AG04450 (cell line): Measurements from ENCODE around the gene TBX5. TPM values are rescaled to one million over a fixed set of nuclear protein-coding genes. Genes with fewer than 3 reads are reported as not detected.
A peak's percentile ranks its signal among the peaks of the same experiment; 100 is the strongest.

Source experiments
- CTCF ChIA-PET: fragments of 300-600, 350-600 bp; formaldehyde crosslinking; extraction: SDS; loops from one replicate; lab custom pipeline; 2022; ENCODE audit warnings: antibody characterized with exemption, inconsistent platforms; lab: Charles Lee
- POLR2A ChIA-PET: fragments of 350-600 bp; formaldehyde crosslinking; extraction: SDS; loops from one replicate; lab custom pipeline; 2021; ENCODE audit warnings: antibody characterized with exemption, inconsistent platforms; lab: Yijun Ruan, JAX
- DNase-seq: peaks from one replicate; pipeline ENCODE4 v3.0.0-alpha.2; 2011; ENCODE audit warnings: low read depth, low spot score
- H3K27ac ChIP-seq: one replicate; pipeline ENCODE4 v1.5.1; 2012; ENCODE audit warnings: low read depth, low read length, control low read depth
- H3K27me3 ChIP-seq: one replicate; pipeline ENCODE4 v1.6.0; 2012; ENCODE audit warnings: low read length; ENCODE audit not compliant: control insufficient read depth, insufficient read depth
- H3K4me3 ChIP-seq: 2 replicates; pipeline ENCODE4 v1.5.1; 2011; ENCODE audit warnings: mild to moderate bottlenecking, low read depth, low read length, control low read depth
- H3K9me3 ChIP-seq: 2 replicates; pipeline ENCODE4 v1.5.1; 2012; ENCODE audit warnings: low read length; ENCODE audit not compliant: control insufficient read depth, insufficient read depth
- CTCF ChIP-seq: IDR thresholded peaks from 2 replicates; pipeline ENCODE4 v1.5.1; 2011; ENCODE audit warnings: low read depth, low read length, control low read depth, inconsistent platforms
- polyA plus RNA-seq: library from polyadenylated mRNA; depleted of rRNA; stranded (reverse); fragments of >200 nt; gene quantifications from 2 replicates; pipeline ENCODE4 v1.2.3, GENCODE V29; 2011

TBX5 gene
- polyA plus RNA-seq, 1 experiment = 16.8 TPM

- no peaks in the 10 kb centered on the region for H3K27me3 ChIP-seq
- H3K9me3 ChIP-seq = peaks cover 5% of the 10 kb centered on the region; the same call in 1 of the 2 replicates
- H3K4me3 ChIP-seq = no peak overlapping the region
- ChIA-PET POLR2A (no interaction called here), CTCF (interaction anchor here (1.4 kb wide), 1 partner anchor 77 kb away, joined by 3 read pairs; no protein-coding TSS in a partner anchor)
- H3K27ac ChIP-seq = no peak overlapping the region
- DNase-seq = no peak
- TF ChIP-seq CTCF = no peak
These were observed 26.0 kb upstream of the TBX5 start for GRCh38 chr12:114431902-114432301.

DNA sequence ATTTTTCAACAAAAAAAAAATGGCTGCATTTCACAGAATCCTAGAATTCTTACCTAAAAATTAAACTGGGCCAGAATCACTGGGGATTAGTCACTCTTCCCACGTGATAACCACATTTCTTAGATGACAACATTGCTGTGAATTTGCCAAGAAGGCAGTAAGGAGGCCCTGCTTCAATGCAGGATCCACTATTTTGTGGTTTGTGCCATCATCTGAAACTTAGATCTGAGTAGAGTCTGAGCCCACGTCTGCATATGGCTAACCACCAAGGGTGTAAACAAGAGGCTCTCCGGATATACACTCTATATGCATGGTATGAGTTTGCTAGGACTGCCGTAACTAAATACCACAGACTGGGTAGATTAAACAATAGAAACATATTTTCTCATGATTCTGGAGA is 24.4 kb upstream of the TBX5 start:
- H3K4me3 ChIP-seq = no peak overlapping the region
- H3K27ac ChIP-seq = peak overlapping the region; percentile 85
- CTCF ChIA-PET = no interaction called here
- no peaks in the 10 kb centered on the region for H3K9me3 ChIP-seq
- no peaks in the 10 kb centered on the region for H3K27me3 ChIP-seq
- POLR2A ChIA-PET = no interaction called here
- no peak for TF ChIP-seq CTCF
- DNase-seq = peak; percentile 98

DNA sequence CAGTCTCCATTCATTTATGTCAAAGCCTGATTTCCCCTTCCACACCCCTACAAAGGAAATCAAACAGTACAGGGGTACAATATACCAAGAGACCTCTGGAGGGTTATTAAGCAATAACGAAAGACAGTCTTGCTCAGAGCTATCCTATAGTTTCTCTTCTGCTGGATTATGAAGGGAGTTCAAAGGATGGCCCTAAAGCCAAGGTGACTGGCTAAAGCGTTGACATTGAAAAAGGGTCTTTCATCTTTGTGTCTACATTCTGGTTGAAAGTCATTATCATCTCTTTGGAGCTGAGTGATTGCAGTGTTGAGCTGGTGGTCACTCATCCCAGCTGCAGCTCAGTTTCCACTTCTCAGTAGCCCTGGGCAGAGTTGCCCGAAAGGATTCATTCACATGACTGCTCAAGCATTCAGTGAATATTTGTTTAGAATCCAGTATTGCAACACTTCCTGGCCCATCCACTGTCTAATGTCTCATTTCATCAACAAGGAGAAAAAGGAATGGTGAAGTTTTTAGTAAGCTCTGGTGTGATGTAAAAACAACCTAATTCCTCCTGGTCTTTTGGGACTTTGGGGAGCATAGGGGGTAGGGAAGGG is 19.2 kb upstream of the TBX5 start:
- H3K27ac ChIP-seq = peak overlapping the region; percentile 31
- H3K9me3 ChIP-seq = no peaks in the 10 kb centered on the region
- TF ChIP-seq CTCF = no peak
- H3K4me3 ChIP-seq = no peak overlapping the region
- H3K27me3 ChIP-seq = no peaks in the 10 kb centered on the region
- DNase-seq = no peak
- CTCF ChIA-PET = interaction anchor here (0.7 to 1.7 kb wide), 7 partner anchors 8 to 458 kb away, joined by 3 to 6 read pairs (median 4); no protein-coding TSS in a partner anchor
- POLR2A ChIA-PET = interaction anchor here (0.6 to 1.5 kb wide), 3 partner anchors 8 to 19 kb away, joined by 3 to 7 read pairs (median 5); partner anchors contain the start of gene TBX5

DNA sequence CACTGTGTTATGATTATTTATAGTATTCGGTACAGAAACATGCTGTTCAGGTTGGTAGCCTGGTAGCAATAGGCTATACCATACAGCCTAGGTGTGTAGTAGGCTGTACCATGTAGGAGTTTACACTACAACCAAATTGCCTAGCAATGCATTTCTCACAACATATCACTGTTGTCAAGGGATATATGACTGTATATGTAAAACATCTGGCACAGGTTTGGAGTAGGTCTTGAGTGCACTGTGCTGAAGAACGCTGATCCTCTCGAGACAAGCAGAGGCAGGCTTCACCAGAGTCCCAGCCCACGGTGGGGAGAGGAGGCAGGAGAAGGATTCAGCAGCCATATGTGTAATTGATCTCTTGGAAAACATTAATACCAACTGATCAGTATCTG is 15.0 kb upstream of the TBX5 start:
- no peak for TF ChIP-seq CTCF
- ChIA-PET CTCF (interaction anchor here (1.3 kb wide), 1 partner anchor 440 kb away, joined by 4 read pairs; no protein-coding TSS in a partner anchor), POLR2A (no interaction called here)
- Histone ChIP-seq H3K27ac (no peak overlapping the region), H3K27me3 (no peaks in the 10 kb centered on the region), H3K4me3 (no peak overlapping the region), H3K9me3 (no peaks in the 10 kb centered on the region)
- DNase-seq = no peak

DNA sequence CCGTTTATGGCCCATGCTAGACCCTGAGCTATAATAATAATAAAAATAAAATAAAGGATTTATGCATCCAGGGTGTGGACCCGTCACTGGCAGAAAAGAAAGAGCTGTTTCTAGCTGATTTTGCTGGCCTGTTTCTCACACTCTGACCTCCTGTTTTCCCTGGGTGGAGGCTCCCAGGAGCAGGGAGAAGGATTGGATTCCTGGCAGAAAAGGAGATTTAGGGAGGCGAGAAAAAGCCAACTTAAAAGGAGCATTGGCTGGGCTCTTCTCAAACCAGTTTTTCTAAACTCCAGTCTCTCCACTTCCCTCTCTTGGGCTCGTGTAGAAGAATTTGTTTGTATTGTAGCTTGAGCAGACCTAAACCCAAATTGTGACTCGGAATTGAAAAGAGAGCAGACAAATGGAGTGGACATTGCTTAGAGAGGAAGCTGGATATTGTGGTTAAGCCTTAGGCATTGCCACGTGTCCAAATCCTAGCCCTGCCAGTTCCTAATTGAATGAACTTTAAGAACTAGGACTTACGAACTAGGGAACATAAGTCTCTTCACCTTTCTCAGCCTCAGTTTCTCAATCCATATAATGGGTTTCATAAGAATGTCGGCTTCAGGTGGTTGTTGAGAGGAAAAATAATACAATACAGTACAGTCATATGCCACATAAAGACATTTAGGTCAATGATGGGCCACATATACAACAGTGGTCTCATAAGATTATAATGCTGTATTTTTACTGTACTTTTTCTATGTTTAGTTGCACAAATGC is 14.4 kb upstream of the TBX5 start:
- ChIA-PET CTCF (interaction anchor here (0.6 to 1.6 kb wide), 3 partner anchors 43 to 440 kb away, joined by 4 to 5 read pairs (median 5); no protein-coding TSS in a partner anchor), POLR2A (no interaction called here)
- no peak for TF ChIP-seq CTCF

More for the DNA sequence above, 14.4 kb upstream of the TBX5 start:
- no peak for DNase-seq
- H3K9me3 ChIP-seq = no peaks in the 10 kb centered on the region
- no peak overlapping the region for H3K27ac ChIP-seq
- H3K27me3 ChIP-seq = no peaks in the 10 kb centered on the region
- no peak overlapping the region for H3K4me3 ChIP-seq
